ENCODE results near the gene PRKRIP1.

GRCh38 chr7:102395873-102396709 lies at the start of gene PRKRIP1:
- no peak for TF ChIP-seq CTCF (IDR thresholded peaks at IDR 0.05)
- TF ChIP-seq POLR2AphosphoS5 (IDR thresholded peaks at IDR 0.05): peak; percentile 60 to 72
- TF ChIP-seq POLR2A (IDR thresholded peaks at IDR 0.05): peak in 3 of 4 donors; percentile 44 to 72 (median 48)
